Right forelimb (tissue), 1 donor: Measurements from ENCODE around the gene CHCHD6.

ENCODE experiments used
- DNase-seq: peaks from one replicate; pipeline ENCODE4 v3.0.0-alpha.2; 2018

The CHCHD6 gene

GRCh38 chr3:126963261-126964190 lies 259.5 kb downstream of the CHCHD6 start:
- no peak for DNase-seq

GRCh38 chr3:126964261-126964660 lies 260.2 kb downstream of the CHCHD6 start:
- DNase-seq = no peak

- no peak for DNase-seq
Measured at GRCh38 chr3:126964950-126965349, 260.9 kb downstream of the CHCHD6 start.

GRCh38 chr3:126965526-126966080 lies 261.6 kb downstream of the CHCHD6 start:
- DNase-seq = no peak

GRCh38 chr3:126967386-126967785 lies 263.3 kb downstream of the CHCHD6 start:
- no peak for DNase-seq

- no peak for DNase-seq
Measured at GRCh38 chr3:126968391-126969390, 264.7 kb downstream of the CHCHD6 start.

GRCh38 chr3:126969586-126969985 lies 265.5 kb downstream of the CHCHD6 start:
- DNase-seq = no peak

- no peak for DNase-seq
Measured at GRCh38 chr3:126970101-126970500, 266.1 kb downstream of the CHCHD6 start.

GRCh38 chr3:126970921-126971320 lies 266.9 kb downstream of the CHCHD6 start:
- no peak for DNase-seq

GRCh38 chr3:126971891-126972351 lies 267.9 kb downstream of the CHCHD6 start:
- peak; percentile 61 for DNase-seq

- DNase-seq = no peak
Measured at GRCh38 chr3:126972866-126973265, 268.8 kb downstream of the CHCHD6 start.

GRCh38 chr3:126973814-126974213 lies 269.8 kb downstream of the CHCHD6 start:
- no peak for DNase-seq

- no peak for DNase-seq
Measured at GRCh38 chr3:126974756-126975155, 270.7 kb downstream of the CHCHD6 start.

GRCh38 chr3:126976906-126977305 lies 272.9 kb downstream of the CHCHD6 start:
- DNase-seq = no peak

GRCh38 chr3:126977821-126978220 lies 273.8 kb downstream of the CHCHD6 start:
- DNase-seq = no peak

GRCh38 chr3:126978291-126978690 lies 274.3 kb downstream of the CHCHD6 start:
- no peak for DNase-seq

GRCh38 chr3:126979046-126979628 lies 275.1 kb downstream of the CHCHD6 start:
- DNase-seq = no peak

- DNase-seq = no peak
Measured at GRCh38 chr3:126980266-126980811, 276.3 kb downstream of the CHCHD6 start.

GRCh38 chr3:126982126-126982470 lies 278.1 kb downstream of the CHCHD6 start:
- DNase-seq = no peak

- DNase-seq = peak; percentile 89
Measured at GRCh38 chr3:126982471-126983175, 278.6 kb downstream of the CHCHD6 start, which contains the start of gene PLXNA1. Gene PLXNA1 (plus strand): TSS chr3:126983115. CDS start chr3:126988594, 5,479 bp downstream.

- DNase-seq = no peak
Measured at GRCh38 chr3:126983276-126983652, 279.2 kb downstream of the CHCHD6 start.
